Measurements from ENCODE around the gene LAPTM4A.

- no peak for TF ChIP-seq CTCF (IDR thresholded peaks at IDR 0.05)
- TF ChIP-seq ZFX (IDR thresholded peaks at IDR 0.05; ENCODE audit: borderline replicate concordance): no peak
Observed at GRCh38 chr2:20051532-20052228, at the start of gene LAPTM4A.
